Trophoblast cell (in vitro differentiated cells and primary cell): ENCODE measurements around the gene TBC1D13.
A peak's percentile ranks its signal among the peaks of the same experiment; 100 is the strongest.
"Not testable (repeated sequence)": the region's sequence is repeated elsewhere in the genome, so short reads cannot be mapped to it uniquely, and the experiment has no call there.

Experiments
- DNase-seq, 2 donors: peaks; one replicate each; pipeline ENCODE4 v3.0.0-alpha.2; 2016
- H2AFZ ChIP-seq: 2 replicates; pipeline ENCODE4 v1.6.1; 2013; ENCODE audit warnings: low read length, moderate library complexity, mild to moderate bottlenecking; ENCODE audit not compliant: insufficient read depth, poor library complexity
- H2AK5ac ChIP-seq: 2 replicates; pipeline ENCODE4 v1.6.1; 2013; ENCODE audit warnings: mild to moderate bottlenecking, low read length
- H2BK120ac ChIP-seq: 2 replicates; pipeline ENCODE4 v1.6.1; 2013; ENCODE audit warnings: low read length, mild to moderate bottlenecking, moderate library complexity; ENCODE audit not compliant: insufficient read depth, poor library complexity
- H2BK12ac ChIP-seq: 2 replicates; pipeline ENCODE4 v1.6.1; 2013; ENCODE audit warnings: mild to moderate bottlenecking, low read length, moderate library complexity
- H2BK5ac ChIP-seq: 2 replicates; pipeline ENCODE4 v1.6.1; 2013; ENCODE audit warnings: low read length, low read depth, moderate library complexity, mild to moderate bottlenecking; ENCODE audit not compliant: poor library complexity
- H3K14ac ChIP-seq: 2 replicates; pipeline ENCODE4 v1.6.1; 2013; ENCODE audit warnings: mild to moderate bottlenecking, low read length
- H3K18ac ChIP-seq: 2 replicates; pipeline ENCODE4 v1.6.1; 2013; ENCODE audit warnings: mild to moderate bottlenecking, low read length
- H3K23ac ChIP-seq: 2 replicates; pipeline ENCODE4 v1.6.1; 2013; ENCODE audit warnings: low read length
- H3K27ac ChIP-seq: 2 replicates; pipeline ENCODE4 v1.5.1; 2013; ENCODE audit warnings: low read depth, mild to moderate bottlenecking, inconsistent platforms, low read length, moderate library complexity
- H3K27me3 ChIP-seq: 2 replicates; pipeline ENCODE4 v1.6.1; 2013; ENCODE audit warnings: inconsistent platforms, mild to moderate bottlenecking, low read length, moderate library complexity; ENCODE audit not compliant: insufficient read depth
- H3K36me3 ChIP-seq, 2 experiments: 1 replicate in 1 of 2; 2 replicates in 1 of 2; pipeline ENCODE4 v1.6.1; 2013; ENCODE audit warnings: low read length in 2 of 2, mild to moderate bottlenecking in 2 of 2, moderate library complexity in 1 of 2; ENCODE audit not compliant: insufficient read depth in 2 of 2, control insufficient read depth in 1 of 2
- H3K4ac ChIP-seq: 2 replicates; pipeline ENCODE4 v1.6.1; 2013; ENCODE audit warnings: low read depth, mild to moderate bottlenecking, low read length, moderate library complexity
- H3K4me1 ChIP-seq, 2 experiments: 1 replicate in 1 of 2; 2 replicates in 1 of 2; pipeline ENCODE4 v1.6.1; 2013; ENCODE audit warnings: low read length in 2 of 2, mild to moderate bottlenecking in 2 of 2, moderate library complexity in 1 of 2; ENCODE audit not compliant: insufficient read depth in 2 of 2, control insufficient read depth in 1 of 2
- H3K4me2 ChIP-seq: 2 replicates; pipeline ENCODE4 v1.6.1; 2013; ENCODE audit warnings: inconsistent platforms, mild to moderate bottlenecking, low read length, moderate library complexity
- H3K4me3 ChIP-seq: 2 replicates; pipeline ENCODE4 v1.5.1; 2013; ENCODE audit warnings: mild to moderate bottlenecking, low read depth, low read length, inconsistent platforms
- H3K79me1 ChIP-seq: one replicate; pipeline ENCODE4 v1.6.1; 2013; ENCODE audit warnings: low read length
- H3K79me2 ChIP-seq: 2 replicates; pipeline ENCODE4 v1.6.1; 2013; ENCODE audit warnings: low read length, mild to moderate bottlenecking; ENCODE audit not compliant: control insufficient read depth, insufficient read depth, poor library complexity
- H3K9ac ChIP-seq: 2 replicates; pipeline ENCODE4 v1.6.1; 2013; ENCODE audit warnings: mild to moderate bottlenecking, low read length
- H3K9me3 ChIP-seq: 2 replicates; pipeline ENCODE4 v1.6.1; 2013; ENCODE audit warnings: low read depth, mild to moderate bottlenecking, control low read depth, inconsistent platforms, low read length; ENCODE audit not compliant: insufficient read depth
- H4K12ac ChIP-seq: 2 replicates; pipeline ENCODE4 v1.6.1; 2013; ENCODE audit warnings: low read depth, mild to moderate bottlenecking, low read length, moderate library complexity
- H4K8ac ChIP-seq: 2 replicates; pipeline ENCODE4 v1.6.1; 2013; ENCODE audit warnings: low read depth, mild to moderate bottlenecking, low read length, moderate library complexity
- H4K91ac ChIP-seq: one replicate; pipeline ENCODE4 v1.6.1; 2013; ENCODE audit warnings: low read depth, mild to moderate bottlenecking, low read length, moderate library complexity
- WGBS: extraction: QIAGEN DNeasy Blood & Tissue Kit; methylation state at CpG from one replicate; pipeline ENCODE4 v1.1.7; 2013; ENCODE audit warnings: missing lambda C conversion rate; ENCODE audit not compliant: insufficient read length, insufficient coverage; ENCODE audit errors: extremely low coverage; 5-methylcytosine and 5-hydroxymethylcytosine counted together

The TBC1D13 gene

GRCh38 chr9:128838338-128838737, 51.3 kb downstream of the TBC1D13 start:
- H3K9ac ChIP-seq, result no peak overlapping the region
- H2BK5ac ChIP-seq, result no peak overlapping the region
- no peak overlapping the region for H3K14ac ChIP-seq
- no peak overlapping the region for H3K18ac ChIP-seq
- no peak overlapping the region for H2AK5ac ChIP-seq
- H2BK120ac ChIP-seq, result no peak overlapping the region
- H3K9me3 ChIP-seq, result peaks cover 2% of the 10 kb centered on the region
- H3K4me2 ChIP-seq, result no peak overlapping the region
- peak; percentile 94 to 97 for DNase-seq
- no peaks in the 10 kb centered on the region for H3K27me3 ChIP-seq
- no peak overlapping the region for H4K91ac ChIP-seq
- H3K36me3 ChIP-seq, result peaks cover 3 to 8% of the 10 kb centered on the region in 2 experiments
- no peak overlapping the region for H3K4me3 ChIP-seq
- peaks cover 8 to 9% of the 10 kb centered on the region in 2 experiments for H3K4me1 ChIP-seq
- no peak overlapping the region for H4K8ac ChIP-seq
- H4K12ac ChIP-seq, result no peak overlapping the region
- H3K79me1 ChIP-seq, result no peaks in the 10 kb centered on the region
- WGBS, result no CpG with 5 or more reads among the region's 3 CpGs
- no peak overlapping the region for H3K27ac ChIP-seq
- no peak overlapping the region for H3K4ac ChIP-seq
- H2AFZ ChIP-seq, result no peak overlapping the region
- no peaks in the 10 kb centered on the region for H3K79me2 ChIP-seq
- H2BK12ac ChIP-seq, result no peak overlapping the region
- no peak overlapping the region for H3K23ac ChIP-seq

DNA sequence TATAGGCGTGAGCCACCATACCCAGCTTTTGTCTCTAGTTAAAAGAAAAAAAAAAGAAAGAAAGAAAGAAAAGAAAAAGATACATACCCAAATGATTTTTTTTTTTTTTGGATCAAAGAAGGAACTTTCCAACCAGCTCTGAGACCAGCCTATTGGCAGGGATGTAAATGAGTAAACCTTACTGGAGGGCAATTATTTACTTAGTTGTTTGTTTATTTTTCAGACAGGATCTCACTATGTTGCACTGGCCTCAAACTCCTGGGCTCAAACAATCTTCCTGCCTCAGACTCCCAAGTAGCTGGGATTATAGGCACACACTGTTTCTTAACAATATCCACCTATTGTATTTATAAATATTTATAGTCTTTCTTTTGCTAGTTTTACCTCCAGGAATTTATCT, 53.5 kb downstream of the TBC1D13 start:
- no peak overlapping the region for H3K4me2 ChIP-seq
- H4K12ac ChIP-seq, result no peak overlapping the region
- WGBS, result no CpG with 5 or more reads among the region's 1 CpG

GRCh38 chr9:128841694-128842492, 54.8 kb downstream of the TBC1D13 start:
- peaks cover 13 to 20% of the 10 kb centered on the region in 2 experiments for H3K4me1 ChIP-seq
- no peaks in the 10 kb centered on the region for H3K79me1 ChIP-seq
- H3K4ac ChIP-seq, result no peak overlapping the region
- H3K36me3 ChIP-seq, result peaks cover 0 to 3% of the 10 kb centered on the region in 2 experiments
- H3K23ac ChIP-seq, result no peak overlapping the region
- no peak overlapping the region for H4K91ac ChIP-seq
- DNase-seq, result no peak
- no peak overlapping the region for H2AFZ ChIP-seq
- H4K8ac ChIP-seq, result no peak overlapping the region
- no peak overlapping the region for H2BK5ac ChIP-seq
- H3K9me3 ChIP-seq, result no peaks in the 10 kb centered on the region
- H3K9ac ChIP-seq, result no peak overlapping the region
- no peaks in the 10 kb centered on the region for H3K27me3 ChIP-seq
- 100% methylated on average over 3 of the region's 12 CpGs for WGBS
- H3K79me2 ChIP-seq, result no peaks in the 10 kb centered on the region
- H3K18ac ChIP-seq, result no peak overlapping the region
- no peak overlapping the region for H3K14ac ChIP-seq
- no peak overlapping the region for H3K4me3 ChIP-seq
- H3K4me2 ChIP-seq, result no peak overlapping the region
- H2BK120ac ChIP-seq, result no peak overlapping the region
- no peak overlapping the region for H3K27ac ChIP-seq
- H2BK12ac ChIP-seq, result no peak overlapping the region
- H2AK5ac ChIP-seq, result no peak overlapping the region
- H4K12ac ChIP-seq, result no peak overlapping the region

More for the DNA sequence above, 53.5 kb downstream of the TBC1D13 start:
- Histone ChIP-seq H2BK5ac (no peak overlapping the region), H3K79me1 (no peaks in the 10 kb centered on the region), H2AFZ (no peak overlapping the region), H3K27me3 (no peaks in the 10 kb centered on the region), H3K79me2 (no peaks in the 10 kb centered on the region), H3K36me3 (peaks cover 3% of the 10 kb centered on the region in 2 experiments), H3K9me3 (no peaks in the 10 kb centered on the region), H2BK12ac (no peak overlapping the region), H3K23ac (no peak overlapping the region), H3K4me1 (peaks cover 9 to 15% of the 10 kb centered on the region in 2 experiments), H4K91ac (no peak overlapping the region), H2AK5ac (no peak overlapping the region), H2BK120ac (no peak overlapping the region), H4K8ac (no peak overlapping the region), H3K18ac (no peak overlapping the region), H3K4me3 (no peak overlapping the region), H3K4ac (no peak overlapping the region), H3K9ac (no peak overlapping the region), H3K14ac (no peak overlapping the region), H3K27ac (no peak overlapping the region)
- no peak for DNase-seq

- not testable (repeated sequence) for H2AFZ ChIP-seq, H3K18ac ChIP-seq, H3K79me2 ChIP-seq, H2AK5ac ChIP-seq, H3K14ac ChIP-seq, H3K36me3 ChIP-seq, H3K79me1 ChIP-seq, H3K27ac ChIP-seq, H3K4ac ChIP-seq, H3K27me3 ChIP-seq, H3K4me3 ChIP-seq, H4K12ac ChIP-seq, H2BK5ac ChIP-seq, H4K91ac ChIP-seq, H2BK120ac ChIP-seq, H4K8ac ChIP-seq, H3K4me2 ChIP-seq, H3K23ac ChIP-seq, H3K9me3 ChIP-seq, H3K9ac ChIP-seq, H2BK12ac ChIP-seq
- peaks cover 8 to 16% of the 10 kb centered on the region in 2 experiments for H3K4me1 ChIP-seq
- peak; percentile 94 to 95 for DNase-seq
- WGBS, result no CpG with 5 or more reads among the region's 7 CpGs
These were observed 56.1 kb downstream of the TBC1D13 start for GRCh38 chr9:128843171-128843570.
